Endodermal cell (in vitro differentiated cells): Measurements from ENCODE around the gene WDR43. TPM values are rescaled to one million over a fixed set of nuclear protein-coding genes. Genes with fewer than 3 reads are reported as not detected.

Experiments
- DNase-seq: peaks from one replicate; pipeline ENCODE4 v3.0.0-alpha.2; 2017
- H3K27ac ChIP-seq: 2 replicates; pipeline ENCODE4 v1.5.1; 2013; ENCODE audit warnings: mild to moderate bottlenecking, low read depth, low read length, moderate library complexity
- H3K27me3 ChIP-seq: 2 replicates; pipeline ENCODE4 v1.6.1; 2013; ENCODE audit warnings: mild to moderate bottlenecking, low read length, moderate library complexity; ENCODE audit not compliant: insufficient read depth, control insufficient read depth, poor library complexity, severe bottlenecking
- H3K36me3 ChIP-seq: 2 replicates; pipeline ENCODE4 v1.7.0; 2013; ENCODE audit warnings: mild to moderate bottlenecking, low read length, moderate library complexity; ENCODE audit not compliant: control insufficient read depth, insufficient read depth
- H3K4me1 ChIP-seq: one replicate; pipeline ENCODE4 v1.7.0; 2013; ENCODE audit warnings: low read length; ENCODE audit not compliant: control insufficient read depth, insufficient read depth
- H3K4me3 ChIP-seq: 2 replicates; pipeline ENCODE4 v1.5.1; 2013; ENCODE audit warnings: mild to moderate bottlenecking, low read length, moderate library complexity
- H3K9ac ChIP-seq: 2 replicates; pipeline ENCODE4 v1.6.1; 2013; ENCODE audit warnings: mild to moderate bottlenecking, low read length, moderate library complexity; ENCODE audit not compliant: poor library complexity, severe bottlenecking; ENCODE audit errors: extremely low read depth
- H3K9me3 ChIP-seq: 2 replicates; pipeline ENCODE4 v1.6.1; 2013; ENCODE audit warnings: mild to moderate bottlenecking, low read length, moderate library complexity; ENCODE audit not compliant: control insufficient read depth
- H3K27ac Mint-ChIP-seq: 2 replicates; pipeline ENCODE4 v1.8.0; 2020; ENCODE audit warnings: mixed read lengths
- H3K27me3 Mint-ChIP-seq: 2 replicates; pipeline ENCODE4 v1.8.0; 2021; ENCODE audit warnings: mild to moderate bottlenecking, mixed read lengths; ENCODE audit not compliant: insufficient read depth
- H3K36me3 Mint-ChIP-seq: 2 replicates; pipeline ENCODE4 v1.8.0; 2020; ENCODE audit warnings: low read depth, mixed read lengths
- H3K4me1 Mint-ChIP-seq: 2 replicates; pipeline ENCODE4 v1.8.0; 2020; ENCODE audit warnings: mixed read lengths
- H3K4me3 Mint-ChIP-seq: 2 replicates; pipeline ENCODE4 v1.8.0; 2020; ENCODE audit warnings: mild to moderate bottlenecking, moderate library complexity, mixed read lengths
- H3K9me3 Mint-ChIP-seq: 2 replicates; pipeline ENCODE4 v1.8.0; 2020; ENCODE audit warnings: mild to moderate bottlenecking, mixed read lengths
- CTCF ChIP-seq: fragments of 200-600 bp; sonication (generic); conservative IDR thresholded peaks from 2 replicates; pipeline ENCODE4 v1.5.0; 2021; ENCODE audit warnings: antibody characterized with exemption, mild to moderate bottlenecking
- WGBS, 2 experiments: methylation state at CpG; one replicate each; pipeline versions ENCODE4 v1.1.5 to v1.1.7; 2013; ENCODE audit warnings: missing lambda C conversion rate in 2 of 2, mixed read lengths in 1 of 2; ENCODE audit not compliant: insufficient coverage in 1 of 2, insufficient read length in 1 of 2; 5-methylcytosine and 5-hydroxymethylcytosine counted together
- total RNA-seq, 2 donors: library from RNA; stranded (reverse); fragmentation: NEBNext Ultra II Directional in 1 of 2; extraction: Animal tissue kit (Norgen Biotek cat#: 25700) in 1 of 2; gene quantifications; 2 replicates in 1 of 2; 3 replicates in 1 of 2; pipeline ENCODE4 v1.2.1, GENCODE V29; 2021

The WDR43 gene
- total RNA-seq, 2 donors from 2014 or later: 64.3 to 77.7 TPM

GRCh38 chr2:28962505-28962904 is 68.0 kb downstream of the WDR43 start:
- Mint-ChIP-seq H3K36me3 (no peaks in the 10 kb centered on the region), H3K4me1 (peaks cover 10% of the 10 kb centered on the region), H3K9me3 (no peaks in the 10 kb centered on the region), H3K27me3 (no peaks in the 10 kb centered on the region), H3K4me3 (no peak overlapping the region), H3K27ac (no peak overlapping the region)
- no peaks in the 10 kb centered on the region for H3K4me1 ChIP-seq
- H3K27me3 ChIP-seq: no peaks in the 10 kb centered on the region
- TF ChIP-seq CTCF: no peak
- H3K4me3 ChIP-seq: no peak overlapping the region
- H3K27ac ChIP-seq: no peak overlapping the region
- WGBS, 2 experiments: 89 to 100% methylated on average over 1 of the region's 1 CpG
- no peak overlapping the region for H3K9ac ChIP-seq
- DNase-seq: no peak
- H3K9me3 ChIP-seq: no peaks in the 10 kb centered on the region
- H3K36me3 ChIP-seq: no peaks in the 10 kb centered on the region

GRCh38 chr2:28970464-28971160 is 76.1 kb downstream of the WDR43 start:
- peak; percentile 51 for DNase-seq
- no peaks in the 10 kb centered on the region for H3K27me3 ChIP-seq
- H3K27ac ChIP-seq: no peak overlapping the region
- no peaks in the 10 kb centered on the region for H3K36me3 Mint-ChIP-seq
- 88 to 93% methylated on average over 4 to 6 of the region's 6 CpGs for WGBS, 2 experiments
- no peak overlapping the region for H3K9ac ChIP-seq
- no peaks in the 10 kb centered on the region for H3K4me1 ChIP-seq
- H3K9me3 ChIP-seq: peaks cover 4% of the 10 kb centered on the region
- no peak overlapping the region for H3K4me3 ChIP-seq
- peaks cover 3% of the 10 kb centered on the region for H3K4me1 Mint-ChIP-seq
- peaks cover 3% of the 10 kb centered on the region for H3K27me3 Mint-ChIP-seq
- no peak for TF ChIP-seq CTCF
- no peak overlapping the region for H3K27ac Mint-ChIP-seq
- no peak overlapping the region for H3K4me3 Mint-ChIP-seq
- no peaks in the 10 kb centered on the region for H3K36me3 ChIP-seq
- H3K9me3 Mint-ChIP-seq: peaks cover 3% of the 10 kb centered on the region

- DNase-seq: peak; percentile 35
- WGBS, 2 experiments: 92 to 95% methylated on average over 5 to 6 of the region's 6 CpGs
- Histone ChIP-seq H3K4me1 (peaks cover 4% of the 10 kb centered on the region), H3K36me3 (no peaks in the 10 kb centered on the region), H3K9me3 (peaks cover 4% of the 10 kb centered on the region), H3K27ac (no peak overlapping the region), H3K9ac (no peak overlapping the region), H3K4me3 (no peak overlapping the region), H3K27me3 (no peaks in the 10 kb centered on the region)
- Mint-ChIP-seq H3K27ac (no peak overlapping the region), H3K4me3 (no peak overlapping the region), H3K36me3 (no peaks in the 10 kb centered on the region), H3K9me3 (peaks cover 3% of the 10 kb centered on the region), H3K27me3 (peaks cover 3% of the 10 kb centered on the region), H3K4me1 (peaks cover 11% of the 10 kb centered on the region)
- no peak for TF ChIP-seq CTCF
Observed at GRCh38 chr2:28972778-28973335, 78.4 kb downstream of the WDR43 start.
